Spleen (tissue), 11 donors: Measurements from ENCODE around the gene PROK1. TPM values are rescaled to one million over a fixed set of nuclear protein-coding genes. Genes with fewer than 3 reads are reported as not detected.

Experiments
- DNase-seq: peaks from one replicate; pipeline ENCODE4 v3.0.0-alpha.2; 2020
- H3K27ac ChIP-seq, 8 donors: fragments of 200-600 bp; sonication (generic) in 7 of 8; 1 replicate in 4 of 8; 2 replicates in 4 of 8; pipeline versions ENCODE4 v1.5.0 to v1.8.0; 2016 to 2021; ENCODE audit warnings: inconsistent platforms in 4 of 8, mild to moderate bottlenecking in 4 of 8, moderate library complexity in 1 of 8
- H3K27me3 ChIP-seq, 7 donors: fragments of 200-600 bp; sonication (generic) in 6 of 7; replicated peaks in 1 of 7; 1 replicate in 4 of 7; 2 replicates in 3 of 7; pipeline versions ENCODE4 v1.5.0 to v1.8.0; 2016 to 2021; ENCODE audit warnings: inconsistent platforms in 3 of 7, mild to moderate bottlenecking in 1 of 7
- H3K36me3 ChIP-seq, 6 donors: fragments of 200-600 bp; sonication (generic) in 5 of 6; 1 replicate in 4 of 6; 2 replicates in 2 of 6; pipeline versions ENCODE4 v1.5.0 to v1.8.0; 2016 to 2021; ENCODE audit warnings: inconsistent platforms in 2 of 6
- H3K4me1 ChIP-seq, 6 donors: fragments of 200-600 bp; sonication (generic) in 5 of 6; 1 replicate in 3 of 6; 2 replicates in 3 of 6; pipeline versions ENCODE4 v1.5.0 to v1.8.0; 2016 to 2021; ENCODE audit warnings: inconsistent platforms in 3 of 6
- H3K4me3 ChIP-seq, 8 donors: fragments of 200-600 bp; sonication (generic) in 7 of 8; 1 replicate in 4 of 8; 2 replicates in 4 of 8; pipeline versions ENCODE4 v1.5.0 to v1.8.0; 2016 to 2021; ENCODE audit warnings: inconsistent platforms in 4 of 8, mild to moderate bottlenecking in 4 of 8, moderate library complexity in 2 of 8
- H3K9me3 ChIP-seq, 8 donors: fragments of 200-600 bp; sonication (generic) in 7 of 8; 1 replicate in 4 of 8; 2 replicates in 4 of 8; pipeline versions ENCODE4 v1.5.0 to v1.8.0; 2016 to 2021; ENCODE audit warnings: inconsistent platforms in 4 of 8
- POLR2A ChIP-seq, 3 donors: fragments of 450-650 bp; IDR thresholded peaks; one replicate each; pipeline ENCODE4 v1.5.1; 2017; ENCODE audit warnings: antibody characterized with exemption in 3 of 3, mild to moderate bottlenecking in 1 of 3
- POLR2AphosphoS5 ChIP-seq, 3 donors: sonication (generic); formaldehyde crosslinking; IDR thresholded peaks; one replicate each; pipeline ENCODE4 v1.5.1; 2017; ENCODE audit warnings: antibody characterized with exemption in 3 of 3
- WGBS, 5 donors: extraction: QIAGEN DNeasy Blood & Tissue Kit in 3 of 5; methylation state at CpG; one replicate each; pipeline versions ENCODE4 v1.1.5 to v1.1.7; 2013 to 2018; 5-methylcytosine and 5-hydroxymethylcytosine counted together
- intact Hi-C: fragments of 100-400 bp; cut with DNase I; formaldehyde crosslinking; loops from one replicate; pipeline ENCODE4 v1.15.0; 2023; ENCODE audit warnings: low total_unique reads
- polyA plus RNA-seq, 3 donors: library from polyadenylated mRNA; stranded (reverse); fragments of 200-250 nt; gene quantifications; one replicate each; pipeline ENCODE4 v1.2.1, GENCODE V29; 2013
- total RNA-seq, 7 donors: library from RNA; depleted of rRNA in 3 of 7; stranded (reverse); fragments of >200 nt in 3 of 7; fragmentation: NEBNext Ultra II Directional in 4 of 7; extraction: Animal tissue kit (Norgen Biotek cat#: 25700) in 4 of 7; gene quantifications; one replicate each; pipeline versions ENCODE4 v1.1.0 to v1.2.1, GENCODE V29; 2016 to 2021
- TF ChIP-seq, protein P1 (sequence below), 11 experiments: fragments of 200-600 bp in 7 of 11; fragments of 450-650 bp in 4 of 11; sonication (generic) in 4 of 11; IDR thresholded peaks in 8 of 11; conservative IDR thresholded peaks in 3 of 11; 1 replicate in 7 of 11; 2 replicates in 4 of 11; pipeline versions ENCODE4 v1.4.0 to v1.8.0; 2016 to 2021; ENCODE audit warnings: antibody characterized with exemption in 11 of 11, inconsistent platforms in 4 of 11, mild to moderate bottlenecking in 1 of 11
- donor health status: healthy with polysubstance abuse.
- donor health status: DM: no; HTN: no; CAD: no; lungs with moderate emphysema.
- donor health status: DM: no; HTN: no; CAD: no.
- donor health status: Bipolar disorder and iron deficiency.
- donor health status: healthy.
- donor health status: DM: no; HTN: no; CAD: no.
- donor health status: DM: yes; HTN: yes; CAD: no.

The PROK1 gene
- total and polyA plus RNA-seq, 10 donors: 0.07 to 2.5 (median 0.51) TPM; not detected in 3

DNA sequence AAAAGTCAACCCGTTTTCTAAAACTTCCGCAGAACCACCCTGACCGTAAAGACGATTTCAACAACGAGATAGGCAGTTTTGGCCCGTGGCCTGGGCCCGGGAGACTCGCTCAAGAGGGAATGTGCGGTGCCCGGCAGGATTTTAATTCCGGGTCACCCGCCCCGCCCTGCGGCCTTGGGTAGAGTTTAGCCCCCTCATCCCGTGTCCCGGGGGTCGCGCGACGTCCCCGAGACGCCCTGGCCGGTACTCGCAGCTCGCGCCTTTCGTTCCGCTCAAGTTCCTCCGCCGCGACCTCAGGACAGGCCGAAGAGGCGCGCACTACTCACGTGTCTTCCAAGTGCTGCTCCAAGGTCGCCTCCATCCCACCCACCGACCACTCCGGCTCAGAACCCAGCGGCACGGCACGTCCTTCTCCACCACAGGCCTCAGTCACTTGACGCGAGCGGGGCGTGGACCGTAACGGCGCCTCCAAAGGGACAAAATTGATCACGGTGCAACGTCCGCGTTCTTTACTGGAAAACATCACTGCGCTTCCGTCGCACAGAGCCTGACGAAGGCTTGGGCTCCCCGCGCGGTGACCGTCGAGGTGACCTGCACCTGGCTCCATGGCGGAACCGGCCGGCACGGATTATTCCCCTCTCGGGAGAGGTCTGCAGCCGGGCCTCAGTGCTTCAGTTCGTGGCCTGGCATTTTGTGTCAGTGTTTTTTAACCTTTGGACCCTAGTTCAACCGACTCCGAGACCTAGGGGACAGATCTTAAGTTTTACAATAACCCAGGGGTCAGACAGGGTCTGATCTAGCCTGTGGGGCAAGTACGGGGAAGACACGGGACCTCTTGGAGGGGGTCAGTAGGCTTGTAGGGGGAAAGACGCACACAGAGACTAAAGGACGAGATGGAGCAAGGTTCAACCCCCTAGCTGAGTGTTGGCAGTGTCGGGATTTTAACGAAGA lies 43.4 kb upstream of the PROK1 start, which contains the start of gene LAMTOR5:
Gene LAMTOR5, minus strand, starts transcription at position 435 of the 951 bp plus-strand sequence. Its CDS starts 74 bp downstream, at position 361.
- Histone ChIP-seq H3K4me1 (peaks cover 18 to 54% (median 32%) of the 10 kb centered on the region in 6 donors), H3K36me3 (peaks cover 0 to 37% (median 32%) of the 10 kb centered on the region in 6 donors), H3K27me3 (no peaks in the 10 kb centered on the region), H3K4me3 (peak within 1 kb of the TSS; percentile 61 to 93 (median 82)), H3K9me3 (no peaks in the 10 kb centered on the region), H3K27ac (peak within 1 kb of the TSS; percentile 93 to 98 (median 95))
- DNase-seq: peak; percentile 98
- TF ChIP-seq POLR2A (IDR thresholded peaks at IDR 0.05) (peak; percentile 70 to 81 (median 81)), POLR2AphosphoS5 (IDR thresholded peaks at IDR 0.05) (peak; percentile 99)
- TF ChIP-seq, protein P1, sequence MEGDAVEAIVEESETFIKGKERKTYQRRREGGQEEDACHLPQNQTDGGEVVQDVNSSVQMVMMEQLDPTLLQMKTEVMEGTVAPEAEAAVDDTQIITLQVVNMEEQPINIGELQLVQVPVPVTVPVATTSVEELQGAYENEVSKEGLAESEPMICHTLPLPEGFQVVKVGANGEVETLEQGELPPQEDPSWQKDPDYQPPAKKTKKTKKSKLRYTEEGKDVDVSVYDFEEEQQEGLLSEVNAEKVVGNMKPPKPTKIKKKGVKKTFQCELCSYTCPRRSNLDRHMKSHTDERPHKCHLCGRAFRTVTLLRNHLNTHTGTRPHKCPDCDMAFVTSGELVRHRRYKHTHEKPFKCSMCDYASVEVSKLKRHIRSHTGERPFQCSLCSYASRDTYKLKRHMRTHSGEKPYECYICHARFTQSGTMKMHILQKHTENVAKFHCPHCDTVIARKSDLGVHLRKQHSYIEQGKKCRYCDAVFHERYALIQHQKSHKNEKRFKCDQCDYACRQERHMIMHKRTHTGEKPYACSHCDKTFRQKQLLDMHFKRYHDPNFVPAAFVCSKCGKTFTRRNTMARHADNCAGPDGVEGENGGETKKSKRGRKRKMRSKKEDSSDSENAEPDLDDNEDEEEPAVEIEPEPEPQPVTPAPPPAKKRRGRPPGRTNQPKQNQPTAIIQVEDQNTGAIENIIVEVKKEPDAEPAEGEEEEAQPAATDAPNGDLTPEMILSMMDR (IDR thresholded peaks at IDR 0.05 in 8 of 11, conservative IDR thresholded peaks at IDR 0.05 in 3 of 11): peak in 6 of 11 experiments; percentile 7 to 44 (median 24)
- 0 to 6% (median 0%) methylated on average over 58 to 76 of the region's 76 CpGs for WGBS, 5 donors
- intact Hi-C loops: loop anchor here (5.0 kb wide), 1 partner anchor 70 kb away; the partner anchor contains the start of gene RBM15

DNA sequence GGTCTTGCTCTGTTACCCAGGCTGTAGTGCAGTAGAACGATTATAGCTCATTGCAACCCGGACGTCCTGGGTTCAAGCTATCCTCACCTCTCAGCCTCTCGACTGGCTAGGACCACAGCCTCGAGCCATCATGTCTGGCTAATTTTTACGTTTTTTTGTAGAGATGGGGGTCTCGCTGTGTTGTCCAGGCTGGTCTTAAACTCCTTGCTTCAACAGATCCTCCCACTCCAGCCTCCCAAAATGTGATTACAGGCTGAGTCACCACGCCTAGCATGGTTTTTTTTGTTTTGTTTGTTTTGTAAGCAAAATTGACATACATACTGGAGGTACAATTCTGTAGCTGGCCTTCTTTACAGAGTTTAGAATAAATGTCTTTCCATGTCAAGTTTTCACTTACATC lies 42.5 kb upstream of the PROK1 start:
- DNase-seq: no peak
- Histone ChIP-seq H3K27ac (peak overlapping the region in 3 of 8 donors; percentile 93 to 94 (median 93)), H3K4me1 (peaks cover 22 to 63% (median 41%) of the 10 kb centered on the region in 6 donors), H3K36me3 (peaks cover 0 to 27% (median 23%) of the 10 kb centered on the region in 6 donors), H3K4me3 (peak overlapping the region in 7 of 8 donors; percentile 71 to 93 (median 87)), H3K9me3 (no peaks in the 10 kb centered on the region), H3K27me3 (no peaks in the 10 kb centered on the region)
- intact Hi-C loops: loop anchor here (5.0 kb wide), 1 partner anchor 71 kb away; the partner anchor contains the start of gene RBM15
- TF ChIP-seq POLR2AphosphoS5 (IDR thresholded peaks at IDR 0.05) (no peak), POLR2A (IDR thresholded peaks at IDR 0.05) (no peak)
- TF ChIP-seq, protein P1 (IDR thresholded peaks at IDR 0.05 in 8 of 11, conservative IDR thresholded peaks at IDR 0.05 in 3 of 11): no peak
- whole genome bisulfite sequencing, 5 donors: 84 to 87% (median 85%) methylated on average over 8 of the region's 8 CpGs

- Histone ChIP-seq H3K36me3 (peaks cover 0 to 19% (median 15%) of the 10 kb centered on the region in 6 donors), H3K9me3 (no peaks in the 10 kb centered on the region), H3K27me3 (no peaks in the 10 kb centered on the region), H3K4me3 (no peak overlapping the region), H3K27ac (no peak overlapping the region), H3K4me1 (peaks cover 22 to 69% (median 43%) of the 10 kb centered on the region in 6 donors)
- intact Hi-C loops: loop anchor here (5.0 kb wide), 1 partner anchor 72 kb away; the partner anchor contains the start of gene RBM15
- DNase-seq: no peak
- no peak for TF ChIP-seq POLR2A (IDR thresholded peaks at IDR 0.05)
- TF ChIP-seq POLR2AphosphoS5 (IDR thresholded peaks at IDR 0.05): no peak
- TF ChIP-seq, protein P1 (IDR thresholded peaks at IDR 0.05 in 8 of 11, conservative IDR thresholded peaks at IDR 0.05 in 3 of 11): no peak
- 94 to 98% (median 95%) methylated on average over 6 of the region's 6 CpGs for WGBS, 5 donors
Observed at GRCh38 chr1:110409316-110409715, 41.6 kb upstream of the PROK1 start.
